Testis (tissue), 3 donors: ENCODE results near the gene OR2B6. TPM values are rescaled to one million over a fixed set of nuclear protein-coding genes. Genes with fewer than 3 reads are reported as not detected.

ENCODE experiments used
- DNase-seq: peaks from one replicate; pipeline ENCODE4 v3.0.0-alpha.2; 2019
- H3K27ac ChIP-seq, 2 donors: fragments of 200-600 bp; sonication (generic); one replicate each; pipeline ENCODE4 v1.5.1; 2019
- H3K27me3 ChIP-seq: fragments of 200-600 bp; sonication (generic); one replicate; pipeline ENCODE4 v1.5.1; 2019
- H3K36me3 ChIP-seq: fragments of 200-600 bp; sonication (generic); one replicate; pipeline ENCODE4 v1.5.1; 2017; ENCODE audit warnings: low read depth; ENCODE audit errors: missing control alignments
- H3K4me1 ChIP-seq: fragments of 200-600 bp; sonication (generic); one replicate; pipeline ENCODE4 v1.5.1; 2019
- H3K4me3 ChIP-seq, 2 donors: fragments of 200-600 bp; sonication (generic); one replicate each; pipeline ENCODE4 v1.5.1; 2017 to 2019
- H3K9me3 ChIP-seq: fragments of 200-600 bp; sonication (generic); one replicate; pipeline ENCODE4 v1.5.1; 2017
- CTCF ChIP-seq, 3 experiments: fragments of 450-650 bp in 2 of 3; fragments of 200-600 bp in 1 of 3; sonication (generic) in 1 of 3; IDR thresholded peaks; one replicate each; pipeline ENCODE4 v1.5.1; 2016 to 2019; ENCODE audit warnings: antibody characterized with exemption in 3 of 3, mild to moderate bottlenecking in 2 of 3, moderate library complexity in 1 of 3
- POLR2A ChIP-seq: fragments of 450-650 bp; IDR thresholded peaks from one replicate; pipeline ENCODE4 v1.6.1; 2017; ENCODE audit warnings: antibody characterized with exemption, mild to moderate bottlenecking, moderate library complexity
- WGBS, 2 donors: methylation state at CpG; one replicate each; pipeline ENCODE4 v1.1.5; 2018; 5-methylcytosine and 5-hydroxymethylcytosine counted together
- intact Hi-C: fragments of 100-400 bp; cut with DNase I; formaldehyde crosslinking; loops from one replicate; pipeline ENCODE4 v1.15.1; 2023; ENCODE audit warnings: low total_unique reads
- polyA plus RNA-seq: library from polyadenylated mRNA; stranded (reverse); fragments of 350-450 nt; fragmentation: Illumina TruSeq; extraction: RNeasy Lipid Tissue Mini Kit (QIAGEN cat#74804); gene quantifications from one replicate; pipeline ENCODE4 v1.2.3, GENCODE V29; 2014; ENCODE audit warnings: low read depth, low replicate concordance; ENCODE audit not compliant: insufficient read depth
- total RNA-seq, 2 donors: library from RNA; depleted of rRNA; stranded (reverse); fragments of >200 nt; gene quantifications; one replicate each; pipeline ENCODE4 v1.2.3, GENCODE V29; 2016

OR2B6 gene
- total and polyA plus RNA-seq, 3 donors from 2014 or later: 1.0 TPM; not detected in 2

DNA sequence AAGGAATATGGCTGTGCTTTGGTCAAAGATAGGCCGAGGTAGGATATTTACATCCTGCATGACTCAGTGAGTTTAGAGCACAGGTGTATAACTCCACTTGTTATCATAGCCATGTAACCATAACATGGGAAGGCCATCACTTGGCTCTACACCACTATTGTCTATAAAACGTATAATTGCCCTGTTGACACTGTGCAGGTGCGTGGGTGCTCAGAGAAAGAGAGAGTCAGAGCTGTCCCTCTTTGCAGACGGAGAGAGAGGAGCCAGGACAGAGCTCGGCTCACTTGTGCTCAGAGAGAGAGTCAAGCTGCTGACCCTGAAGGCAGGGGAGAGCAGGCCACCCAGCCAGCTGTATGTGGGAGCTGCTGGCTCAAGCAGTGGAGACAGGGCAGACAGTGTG lies 46.0 kb downstream of the OR2B6 start:
- Histone ChIP-seq H3K27me3 (no peaks in the 10 kb centered on the region), H3K27ac (no peak overlapping the region), H3K36me3 (no peaks in the 10 kb centered on the region), H3K9me3 (no peaks in the 10 kb centered on the region), H3K4me1 (no peaks in the 10 kb centered on the region), H3K4me3 (no peak overlapping the region)
- 62 to 63% methylated on average over 5 of the region's 5 CpGs for WGBS, 2 donors
- intact Hi-C loops: no loop called here
- no peak for DNase-seq
- no peak for TF ChIP-seq CTCF (IDR thresholded peaks at IDR 0.05)
- no peak for TF ChIP-seq POLR2A

DNA sequence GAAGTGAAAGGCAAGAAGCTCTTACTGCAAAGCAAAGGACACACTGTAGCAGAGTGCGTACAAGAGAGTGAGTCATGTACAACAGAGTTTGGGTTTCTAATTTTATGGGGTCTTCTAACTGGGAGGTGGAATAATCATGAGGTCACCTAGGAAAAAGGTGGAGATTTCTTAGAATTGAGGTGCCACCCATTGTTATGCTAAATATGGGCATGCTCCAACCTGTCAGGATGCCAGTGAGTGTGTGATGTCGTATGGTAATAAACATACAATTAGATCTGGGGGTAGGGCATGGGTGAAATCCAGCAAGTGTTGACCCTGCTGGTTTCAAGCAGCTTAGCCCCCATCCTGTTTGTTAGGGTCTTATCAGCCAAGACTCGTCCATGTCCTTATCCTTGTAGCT lies 46.6 kb downstream of the OR2B6 start:
- 45 to 47% methylated on average over 3 of the region's 3 CpGs for WGBS, 2 donors
- intact Hi-C loops: no loop called here
- Histone ChIP-seq H3K9me3 (no peaks in the 10 kb centered on the region), H3K4me3 (no peak overlapping the region), H3K4me1 (no peaks in the 10 kb centered on the region), H3K36me3 (no peaks in the 10 kb centered on the region), H3K27ac (no peak overlapping the region), H3K27me3 (no peaks in the 10 kb centered on the region)
- no peak for DNase-seq
- TF ChIP-seq POLR2A: no peak
- TF ChIP-seq CTCF (IDR thresholded peaks at IDR 0.05): no peak

GRCh38 chr6:28004350-28005151 lies 47.5 kb downstream of the OR2B6 start:
- H3K36me3 ChIP-seq: no peaks in the 10 kb centered on the region
- H3K4me1 ChIP-seq: no peaks in the 10 kb centered on the region
- no peak for TF ChIP-seq POLR2A
- H3K4me3 ChIP-seq: no peak overlapping the region
- no peak overlapping the region for H3K27ac ChIP-seq
- no peaks in the 10 kb centered on the region for H3K27me3 ChIP-seq
- H3K9me3 ChIP-seq: no peaks in the 10 kb centered on the region
- no peak for DNase-seq
- intact Hi-C loops: no loop called here
- 55 to 58% methylated on average over 5 of the region's 5 CpGs for WGBS, 2 donors

DNA sequence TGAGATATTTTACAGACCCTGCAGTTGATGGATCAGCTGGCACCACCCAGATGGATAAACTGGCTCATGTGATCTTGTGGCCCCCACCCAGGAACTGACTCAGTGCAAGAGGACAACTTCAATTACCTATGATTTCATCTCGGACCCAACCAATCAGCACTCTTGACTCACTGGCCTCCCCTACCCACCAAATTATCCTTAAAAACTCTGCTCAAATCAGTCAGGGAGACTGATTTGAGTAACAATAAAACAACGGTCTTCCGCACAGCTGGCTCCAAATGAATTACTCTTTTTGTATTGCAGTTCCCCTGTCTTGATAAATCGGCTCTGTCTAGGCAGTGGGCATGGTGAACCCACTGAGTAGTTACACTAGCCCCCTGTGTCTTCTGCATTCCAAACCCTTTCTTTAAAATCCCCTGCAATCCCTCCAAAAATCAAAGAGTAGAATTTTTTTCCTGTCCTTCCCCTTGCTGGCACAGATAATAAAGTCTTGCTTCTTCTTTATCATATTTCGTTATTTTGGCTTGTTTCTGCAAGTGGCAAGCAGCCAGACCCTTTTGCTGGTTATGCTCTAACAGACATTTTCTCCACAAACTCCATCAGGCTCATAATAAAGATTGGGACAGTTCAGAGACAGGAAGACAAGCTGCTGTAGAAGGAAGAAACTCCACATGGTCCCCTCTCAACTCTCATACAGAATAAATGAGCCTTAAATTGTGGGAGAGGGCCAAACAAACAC lies 48.3 kb downstream of the OR2B6 start:
- no peaks in the 10 kb centered on the region for H3K36me3 ChIP-seq
- no peaks in the 10 kb centered on the region for H3K4me1 ChIP-seq
- intact Hi-C loops: no loop called here
- WGBS, 2 donors: 31 to 50% methylated on average over 5 of the region's 5 CpGs
- TF ChIP-seq CTCF (IDR thresholded peaks at IDR 0.05) (no peak), POLR2A (no peak)
- no peak overlapping the region for H3K27ac ChIP-seq
- DNase-seq: no peak
- no peaks in the 10 kb centered on the region for H3K9me3 ChIP-seq
- H3K27me3 ChIP-seq: no peaks in the 10 kb centered on the region
- H3K4me3 ChIP-seq: no peak overlapping the region

DNA sequence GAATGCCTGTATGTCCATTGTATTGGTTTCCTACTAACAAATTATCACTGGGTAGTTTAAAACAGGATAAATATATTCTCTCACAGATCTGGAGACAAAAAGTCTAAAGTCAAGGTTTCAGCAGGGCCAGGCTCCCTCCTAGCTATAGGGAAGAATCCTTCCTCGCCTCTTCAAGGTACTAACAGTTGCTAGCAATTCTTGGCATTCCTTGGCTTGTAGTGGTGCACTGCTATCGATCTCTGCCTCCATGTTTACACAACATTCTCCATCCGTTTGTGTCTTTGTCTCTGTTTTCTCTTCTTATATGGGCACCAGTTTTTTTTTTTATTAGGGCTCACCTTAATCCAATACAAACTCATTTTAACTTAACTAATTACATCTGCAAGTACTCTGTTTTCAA lies 48.9 kb downstream of the OR2B6 start:
- Histone ChIP-seq H3K9me3 (no peaks in the 10 kb centered on the region), H3K4me3 (no peak overlapping the region), H3K36me3 (no peaks in the 10 kb centered on the region), H3K27me3 (no peaks in the 10 kb centered on the region), H3K27ac (no peak overlapping the region), H3K4me1 (no peaks in the 10 kb centered on the region)
- TF ChIP-seq CTCF (IDR thresholded peaks at IDR 0.05) (no peak), POLR2A (no peak)
- 38 to 60% methylated on average over 3 of the region's 3 CpGs for WGBS, 2 donors
- no peak for DNase-seq
- intact Hi-C loops: no loop called here

Other genes starting within 250 kb of the OR2B6 start
- not detected for gene OR2B2, start 44.8 kb upstream of the OR2B6 start, total RNA-seq
- gene OR2B2, start 44.8 kb upstream of the OR2B6 start, polyA plus RNA-seq: not detected
- 10 to 100 TPM in 1 of 2 donors, 1 to 10 TPM in 1; 9.2 to 17.9 TPM for gene ZNF165, start 123.3 kb downstream of the OR2B6 start, total RNA-seq
- gene ZNF165, start 123.3 kb downstream of the OR2B6 start, polyA plus RNA-seq: 23.2 TPM
- 1 to 10 TPM; 3.5 to 4.4 TPM for gene ZSCAN16, start 167.4 kb downstream of the OR2B6 start, total RNA-seq
- gene ZSCAN16, start 167.4 kb downstream of the OR2B6 start, polyA plus RNA-seq: 3.6 TPM
- gene ZKSCAN8, start 184.6 kb downstream of the OR2B6 start, total RNA-seq: 10 to 100 TPM; 34.1 to 36.4 TPM
- gene ZKSCAN8, start 184.6 kb downstream of the OR2B6 start, polyA plus RNA-seq: 20.9 TPM